Measurements from ENCODE around the gene UBE2J2. TPM values are rescaled to one million over a fixed set of nuclear protein-coding genes. Genes with fewer than 3 reads are reported as not detected.

Gene UBE2J2
- total and polyA plus RNA-seq, 7 donors = 32.4 to 63.6 (median 34.2) TPM

DNA sequence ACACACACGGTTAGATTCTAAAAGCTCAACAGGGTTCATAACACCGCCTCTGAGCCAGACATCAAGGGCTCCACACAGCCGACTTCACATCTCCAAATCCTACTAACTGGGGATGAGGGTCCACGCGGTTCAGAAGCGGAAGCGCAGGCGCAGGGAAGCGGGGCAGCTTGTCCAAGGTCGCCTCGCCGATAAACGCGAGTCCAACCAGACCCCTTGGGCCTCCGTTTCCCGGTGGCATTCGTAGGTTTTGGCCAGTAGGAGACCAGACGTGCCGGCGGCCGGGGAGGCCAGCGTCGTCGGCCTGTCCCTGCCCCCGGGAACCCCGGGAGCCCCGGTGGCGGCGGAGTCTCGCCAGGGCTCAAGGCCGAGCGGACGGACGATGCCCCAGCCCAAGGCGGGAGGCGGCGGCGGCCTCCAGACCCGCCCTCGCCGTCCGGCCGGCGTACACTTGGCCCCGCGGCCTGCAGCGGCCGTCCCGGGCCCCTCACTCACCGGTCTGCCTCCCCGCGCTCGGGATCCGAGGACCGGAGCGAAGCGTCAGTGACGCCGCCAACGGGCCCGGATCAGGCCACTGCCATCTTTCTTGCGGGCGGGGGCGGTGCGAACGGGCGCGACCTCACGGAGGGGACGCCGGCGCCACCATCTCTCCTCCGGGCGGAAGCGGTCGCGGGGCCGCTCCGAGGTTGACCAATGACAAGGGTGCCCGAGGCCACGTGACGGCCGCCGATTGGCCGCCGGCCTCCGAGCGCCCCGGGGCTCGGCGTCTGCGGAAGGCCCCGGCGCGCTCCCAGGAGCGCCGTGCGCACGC is 42.0 kb downstream of the UBE2J2 start, which contains the start of gene SDF4:
SDF4 (minus strand) TSS at position 602 of the 808 bp plus-strand sequence. CDS start 3,229 bp downstream, outside the sequence.
- Histone ChIP-seq H3K27me3 (no peaks in the 10 kb centered on the region), H3K27ac (peak within 1 kb of the TSS; percentile 92 to 97 (median 96)), H3K4me3 (peak within 1 kb of the TSS; percentile 69 to 100 (median 96)), H3K4me1 (peaks cover 0 to 50% (median 33%) of the 10 kb centered on the region in 4 donors), H3K36me3 (peaks cover 13 to 25% (median 22%) of the 10 kb centered on the region in 4 donors), H3K9me3 (no peaks in the 10 kb centered on the region)
- WGBS, 2 donors = 0% methylated on average over 99 of the region's 99 CpGs
- TF ChIP-seq, protein P1, sequence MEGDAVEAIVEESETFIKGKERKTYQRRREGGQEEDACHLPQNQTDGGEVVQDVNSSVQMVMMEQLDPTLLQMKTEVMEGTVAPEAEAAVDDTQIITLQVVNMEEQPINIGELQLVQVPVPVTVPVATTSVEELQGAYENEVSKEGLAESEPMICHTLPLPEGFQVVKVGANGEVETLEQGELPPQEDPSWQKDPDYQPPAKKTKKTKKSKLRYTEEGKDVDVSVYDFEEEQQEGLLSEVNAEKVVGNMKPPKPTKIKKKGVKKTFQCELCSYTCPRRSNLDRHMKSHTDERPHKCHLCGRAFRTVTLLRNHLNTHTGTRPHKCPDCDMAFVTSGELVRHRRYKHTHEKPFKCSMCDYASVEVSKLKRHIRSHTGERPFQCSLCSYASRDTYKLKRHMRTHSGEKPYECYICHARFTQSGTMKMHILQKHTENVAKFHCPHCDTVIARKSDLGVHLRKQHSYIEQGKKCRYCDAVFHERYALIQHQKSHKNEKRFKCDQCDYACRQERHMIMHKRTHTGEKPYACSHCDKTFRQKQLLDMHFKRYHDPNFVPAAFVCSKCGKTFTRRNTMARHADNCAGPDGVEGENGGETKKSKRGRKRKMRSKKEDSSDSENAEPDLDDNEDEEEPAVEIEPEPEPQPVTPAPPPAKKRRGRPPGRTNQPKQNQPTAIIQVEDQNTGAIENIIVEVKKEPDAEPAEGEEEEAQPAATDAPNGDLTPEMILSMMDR (IDR thresholded peaks at IDR 0.05) = no peak
- TF ChIP-seq POLR2A (IDR thresholded peaks at IDR 0.05) (peak; percentile 18 to 47), POLR2AphosphoS5 (IDR thresholded peaks at IDR 0.05) (peak; percentile 50 to 82 (median 74)), EP300 (IDR thresholded peaks at IDR 0.05) (no peak)
- DNase-seq = peak; percentile 98
- intact Hi-C loops (cut with DNase I) = loop anchor here (1.0 to 2.0 kb wide), 3 partner anchors 43 to 115 kb away; partner anchors contain the start of gene C1orf159

DNA sequence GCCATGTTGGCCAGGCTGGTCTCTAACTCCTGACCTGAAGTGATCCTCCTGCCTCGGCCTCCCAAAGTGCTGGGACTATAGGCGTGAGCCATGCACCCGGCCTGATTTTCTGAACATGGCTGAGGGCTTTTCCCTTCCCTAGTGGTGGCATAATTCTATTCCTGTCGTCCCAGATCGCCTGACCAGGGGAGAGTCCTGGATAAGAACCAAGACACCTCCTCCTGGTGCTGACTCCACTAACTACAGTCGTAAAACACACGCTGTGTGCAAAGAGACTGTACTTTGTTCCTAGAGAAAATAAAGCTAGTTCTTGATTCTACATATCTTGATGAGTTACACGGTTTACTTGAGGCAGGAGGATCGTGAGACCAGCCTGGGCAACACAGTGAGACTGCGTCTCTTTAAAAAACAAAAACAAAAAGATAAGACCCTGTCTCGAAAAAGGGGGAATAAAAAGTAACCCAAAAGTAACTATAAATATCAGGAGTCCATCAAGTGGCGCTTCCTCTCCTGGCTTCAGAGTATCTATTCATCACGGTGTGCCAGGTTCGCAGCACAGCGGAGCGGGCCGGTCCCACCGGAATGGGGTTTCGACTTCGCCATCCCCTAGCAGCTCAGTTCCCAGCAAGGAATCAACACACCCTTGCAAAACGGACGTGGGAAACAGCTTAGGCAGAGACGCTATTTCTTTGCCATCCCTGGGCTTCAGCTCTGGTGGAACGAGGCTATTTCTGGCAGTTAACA is 42.8 kb downstream of the UBE2J2 start:
- Histone ChIP-seq H3K27me3 (no peaks in the 10 kb centered on the region), H3K36me3 (peaks cover 13 to 33% (median 26%) of the 10 kb centered on the region in 4 donors), H3K9me3 (no peaks in the 10 kb centered on the region), H3K4me1 (peaks cover 0 to 50% (median 33%) of the 10 kb centered on the region in 4 donors), H3K27ac (peak overlapping the region; percentile 92 to 97 (median 96)), H3K4me3 (peak overlapping the region; percentile 69 to 100 (median 96))
- intact Hi-C loops (cut with DNase I) = loop anchor here (2.0 kb wide), 2 partner anchors 72 to 114 kb away; partner anchors contain the start of gene C1orf159
- no peak for DNase-seq
- TF ChIP-seq, protein P1 (IDR thresholded peaks at IDR 0.05) = no peak
- TF ChIP-seq POLR2A (IDR thresholded peaks at IDR 0.05) (peak in 1 of 2 donors; percentile 10), EP300 (IDR thresholded peaks at IDR 0.05) (no peak), POLR2AphosphoS5 (IDR thresholded peaks at IDR 0.05) (no peak)
- 4 to 16% methylated on average over 24 of the region's 24 CpGs for WGBS, 2 donors

DNA sequence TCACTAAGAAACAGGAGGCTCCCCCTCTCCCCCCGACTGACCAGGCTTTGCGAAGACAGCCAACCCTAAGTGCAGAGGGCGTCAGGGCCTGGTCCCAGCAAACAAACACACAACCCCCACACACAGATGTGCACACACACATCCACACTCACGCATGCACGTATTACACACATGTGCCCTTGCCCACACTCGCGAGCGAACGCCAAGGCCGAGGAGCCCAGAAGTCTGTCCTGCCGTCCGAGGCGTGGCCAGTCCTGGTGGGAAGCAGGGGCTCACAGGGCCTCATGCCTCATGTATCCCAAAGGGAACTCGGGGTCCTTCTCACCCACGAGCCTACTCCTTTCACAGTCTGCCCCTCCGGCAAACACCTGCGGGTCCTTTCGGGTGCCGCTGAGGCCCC is 43.9 kb downstream of the UBE2J2 start:
- H3K27ac ChIP-seq = no peak overlapping the region
- no peak for TF ChIP-seq POLR2A (IDR thresholded peaks at IDR 0.05)
- TF ChIP-seq, protein P1 (IDR thresholded peaks at IDR 0.05) = no peak
- no peak for TF ChIP-seq POLR2AphosphoS5 (IDR thresholded peaks at IDR 0.05)
- TF ChIP-seq EP300 (IDR thresholded peaks at IDR 0.05) = no peak
- H3K9me3 ChIP-seq = no peaks in the 10 kb centered on the region
- H3K36me3 ChIP-seq = peaks cover 13 to 43% (median 31%) of the 10 kb centered on the region in 4 donors
- peak overlapping the region in 1 of 4 donors; percentile 99 for H3K4me3 ChIP-seq
- no peak for DNase-seq
- peaks cover 0 to 50% (median 33%) of the 10 kb centered on the region in 4 donors for H3K4me1 ChIP-seq
- intact Hi-C loops (cut with DNase I) = loop anchor here (2.0 kb wide), 2 partner anchors 71 to 113 kb away; partner anchors contain the start of gene C1orf159
- H3K27me3 ChIP-seq = no peaks in the 10 kb centered on the region
- whole genome bisulfite sequencing, 2 donors = 89 to 91% methylated on average over 19 of the region's 19 CpGs

DNA sequence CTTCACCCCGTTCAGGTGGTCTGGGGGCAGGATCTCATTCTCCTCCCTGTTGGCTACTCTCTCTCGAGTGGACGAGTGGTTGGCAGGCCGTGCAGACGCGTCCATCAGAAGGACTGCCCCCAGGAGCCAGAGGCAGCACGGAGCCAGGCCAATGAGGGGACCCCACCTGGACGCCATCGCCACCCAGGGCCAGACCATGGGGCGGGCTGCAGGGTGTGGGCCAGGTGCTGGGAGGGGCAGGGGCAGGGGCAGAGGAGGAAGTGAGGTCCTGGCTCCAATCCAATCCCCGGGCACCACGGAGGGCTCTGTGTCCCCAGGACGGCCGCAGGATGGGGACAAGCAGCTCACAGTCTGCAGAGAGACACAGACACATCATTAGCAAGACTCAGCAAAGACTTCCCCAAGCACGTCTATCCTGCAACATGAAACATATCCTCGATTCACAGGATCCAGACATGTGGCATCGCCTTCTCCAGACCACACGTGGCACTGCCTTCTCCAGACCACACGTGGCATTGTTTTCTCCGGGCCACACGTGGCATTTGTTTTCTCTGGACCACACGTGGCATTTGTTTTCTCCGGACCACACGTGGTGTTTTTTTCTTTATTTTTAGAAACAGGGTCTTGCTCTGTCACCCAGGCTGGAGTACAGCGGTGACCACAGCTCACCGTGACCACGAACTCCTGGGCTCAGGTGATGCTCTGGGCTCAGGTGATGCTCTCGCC is 44.9 kb downstream of the UBE2J2 start:
- TF ChIP-seq POLR2AphosphoS5 (IDR thresholded peaks at IDR 0.05) (no peak), POLR2A (IDR thresholded peaks at IDR 0.05) (no peak), EP300 (IDR thresholded peaks at IDR 0.05) (no peak)
- TF ChIP-seq, protein P1 (IDR thresholded peaks at IDR 0.05) = no peak
- intact Hi-C loops (cut with DNase I) = no loop called here
- H3K36me3 ChIP-seq = peaks cover 13 to 53% (median 37%) of the 10 kb centered on the region in 4 donors
- DNase-seq = no peak
- no peak overlapping the region for H3K4me3 ChIP-seq
- no peak overlapping the region for H3K27ac ChIP-seq
- WGBS, 2 donors = 85 to 87% methylated on average over 28 of the region's 28 CpGs
- no peaks in the 10 kb centered on the region for H3K9me3 ChIP-seq
- no peaks in the 10 kb centered on the region for H3K27me3 ChIP-seq
- H3K4me1 ChIP-seq = peaks cover 0 to 48% (median 33%) of the 10 kb centered on the region in 4 donors
